ENCODE data around the gene COQ4. TPM values are rescaled to one million over a fixed set of nuclear protein-coding genes. Genes with fewer than 3 reads are reported as not detected.

Gene COQ4
- total RNA-seq, 1 experiment from 2014 or later: 34.0 TPM

GRCh38 chr9:128342971-128343680, 20.5 kb downstream of the COQ4 start:
- no TSS peak for BruUV-seq (replicated peaks)
- no peaks in the 10 kb centered on the region for H3K27me3 Mint-ChIP-seq (ENCODE audit: unreplicated experiment)
- H3K4me3 Mint-ChIP-seq (ENCODE audit: low read depth, unreplicated experiment): no peak overlapping the region
- H3K4me1 Mint-ChIP-seq (ENCODE audit: low read depth, unreplicated experiment): no peaks in the 10 kb centered on the region
- no peak for DNase-seq
- H3K27ac Mint-ChIP-seq (ENCODE audit: unreplicated experiment): no peak overlapping the region
- peaks cover 23% of the 10 kb centered on the region for H3K36me3 Mint-ChIP-seq (ENCODE audit: insufficient read depth, unreplicated experiment)
- intact Hi-C loops (cut with micrococcal nuclease; ENCODE audit: unreplicated experiment): no loop called here
- TF ChIP-seq, protein P1, sequence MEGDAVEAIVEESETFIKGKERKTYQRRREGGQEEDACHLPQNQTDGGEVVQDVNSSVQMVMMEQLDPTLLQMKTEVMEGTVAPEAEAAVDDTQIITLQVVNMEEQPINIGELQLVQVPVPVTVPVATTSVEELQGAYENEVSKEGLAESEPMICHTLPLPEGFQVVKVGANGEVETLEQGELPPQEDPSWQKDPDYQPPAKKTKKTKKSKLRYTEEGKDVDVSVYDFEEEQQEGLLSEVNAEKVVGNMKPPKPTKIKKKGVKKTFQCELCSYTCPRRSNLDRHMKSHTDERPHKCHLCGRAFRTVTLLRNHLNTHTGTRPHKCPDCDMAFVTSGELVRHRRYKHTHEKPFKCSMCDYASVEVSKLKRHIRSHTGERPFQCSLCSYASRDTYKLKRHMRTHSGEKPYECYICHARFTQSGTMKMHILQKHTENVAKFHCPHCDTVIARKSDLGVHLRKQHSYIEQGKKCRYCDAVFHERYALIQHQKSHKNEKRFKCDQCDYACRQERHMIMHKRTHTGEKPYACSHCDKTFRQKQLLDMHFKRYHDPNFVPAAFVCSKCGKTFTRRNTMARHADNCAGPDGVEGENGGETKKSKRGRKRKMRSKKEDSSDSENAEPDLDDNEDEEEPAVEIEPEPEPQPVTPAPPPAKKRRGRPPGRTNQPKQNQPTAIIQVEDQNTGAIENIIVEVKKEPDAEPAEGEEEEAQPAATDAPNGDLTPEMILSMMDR (IDR thresholded peaks at IDR 0.05; ENCODE audit: unreplicated experiment): no peak
- CTCF ChIA-PET: interaction anchor here (0.6 kb wide), 1 partner anchor 685 kb away, joined by 3 read pairs; the partner anchor contains the start of gene SH3GLB2
- no peaks in the 10 kb centered on the region for H3K9me3 Mint-ChIP-seq (ENCODE audit: low read depth, unreplicated experiment)

GRCh38 chr9:128343855-128344254, 21.2 kb downstream of the COQ4 start:
- CTCF ChIA-PET: interaction anchor here (0.6 kb wide), 1 partner anchor 684 kb away, joined by 3 read pairs; the partner anchor contains the start of gene SH3GLB2
- BruUV-seq (replicated peaks): no TSS peak
- TF ChIP-seq, protein P1 (IDR thresholded peaks at IDR 0.05; ENCODE audit: unreplicated experiment): no peak
- DNase-seq: no peak
- Mint-ChIP-seq H3K4me1 (ENCODE audit: low read depth, unreplicated experiment) (no peaks in the 10 kb centered on the region), H3K36me3 (ENCODE audit: insufficient read depth, unreplicated experiment) (peaks cover 21% of the 10 kb centered on the region), H3K27me3 (ENCODE audit: unreplicated experiment) (no peaks in the 10 kb centered on the region), H3K27ac (ENCODE audit: unreplicated experiment) (no peak overlapping the region), H3K4me3 (ENCODE audit: low read depth, unreplicated experiment) (no peak overlapping the region), H3K9me3 (ENCODE audit: low read depth, unreplicated experiment) (no peaks in the 10 kb centered on the region)
- intact Hi-C loops (cut with micrococcal nuclease; ENCODE audit: unreplicated experiment): no loop called here

GRCh38 chr9:128344931-128345605, 22.4 kb downstream of the COQ4 start:
- H3K9me3 Mint-ChIP-seq (ENCODE audit: low read depth, unreplicated experiment): no peaks in the 10 kb centered on the region
- intact Hi-C loops (cut with micrococcal nuclease; ENCODE audit: unreplicated experiment): no loop called here
- CTCF ChIA-PET: interaction anchor here (0.7 kb wide), 1 partner anchor 1710 kb away, joined by 3 read pairs; no protein-coding TSS in a partner anchor
- no peak overlapping the region for H3K4me3 Mint-ChIP-seq (ENCODE audit: low read depth, unreplicated experiment)
- no peak overlapping the region for H3K27ac Mint-ChIP-seq (ENCODE audit: unreplicated experiment)
- DNase-seq: no peak
- H3K36me3 Mint-ChIP-seq (ENCODE audit: insufficient read depth, unreplicated experiment): peaks cover 23% of the 10 kb centered on the region
- no peaks in the 10 kb centered on the region for H3K27me3 Mint-ChIP-seq (ENCODE audit: unreplicated experiment)
- TF ChIP-seq, protein P1 (IDR thresholded peaks at IDR 0.05; ENCODE audit: unreplicated experiment): no peak
- no TSS peak for BruUV-seq (replicated peaks)
- H3K4me1 Mint-ChIP-seq (ENCODE audit: low read depth, unreplicated experiment): no peaks in the 10 kb centered on the region

- no TSS peak for BruUV-seq (replicated peaks)
- Mint-ChIP-seq H3K36me3 (ENCODE audit: insufficient read depth, unreplicated experiment) (peaks cover 21% of the 10 kb centered on the region), H3K27ac (ENCODE audit: unreplicated experiment) (no peak overlapping the region), H3K4me1 (ENCODE audit: low read depth, unreplicated experiment) (no peaks in the 10 kb centered on the region), H3K27me3 (ENCODE audit: unreplicated experiment) (no peaks in the 10 kb centered on the region), H3K4me3 (ENCODE audit: low read depth, unreplicated experiment) (no peak overlapping the region), H3K9me3 (ENCODE audit: low read depth, unreplicated experiment) (no peaks in the 10 kb centered on the region)
- DNase-seq: no peak
- TF ChIP-seq, protein P1 (IDR thresholded peaks at IDR 0.05; ENCODE audit: unreplicated experiment): no peak
- intact Hi-C loops (cut with micrococcal nuclease; ENCODE audit: unreplicated experiment): no loop called here
- CTCF ChIA-PET: no interaction called here
Measured at GRCh38 chr9:128349125-128349524, 26.5 kb downstream of the COQ4 start.

Measured in Calu3 (cell line).